ENCODE measurements around the gene GALE. TPM values are rescaled to one million over a fixed set of nuclear protein-coding genes. Genes with fewer than 3 reads are reported as not detected.
"Not testable (repeated sequence)": the region's sequence is repeated elsewhere in the genome, so short reads cannot be mapped to it uniquely, and the experiment has no call there.

GALE gene
- total and polyA plus RNA-seq, 11 donors: 6.2 to 20.8 (median 9.9) TPM

DNA sequence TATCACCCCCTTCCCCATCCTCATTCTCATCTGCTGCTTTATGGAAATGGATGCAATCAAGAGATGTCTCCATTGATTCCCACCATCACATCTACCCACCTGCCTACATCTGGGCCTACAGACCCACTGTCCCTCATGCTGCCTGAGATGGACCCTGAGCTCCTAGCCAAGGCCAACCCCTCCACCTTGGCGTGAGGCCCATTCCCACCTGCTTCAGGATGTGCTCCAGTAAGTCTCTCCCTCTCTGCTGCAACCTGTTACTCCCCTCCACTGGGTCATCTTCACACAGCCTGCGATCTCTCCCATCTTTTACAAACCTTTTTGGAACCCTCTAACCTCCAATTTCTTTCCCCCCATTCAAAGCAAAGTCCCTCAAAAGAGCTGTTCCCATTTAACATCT is 4.5 kb upstream of the GALE start:
- WGBS, 4 donors: 95 to 98% (median 96%) methylated on average over 2 of the region's 2 CpGs
- no peaks in the 10 kb centered on the region for H3K9me3 ChIP-seq
- intact Hi-C loops (cut with DNase I): loop anchor here in 4 of 10 donors (5.0 to 10.0 kb wide), 3 partner anchors 60 to 220 kb away; partner anchors contain the start of gene FUCA1 (in 2 of the 4)
- peaks cover 0 to 46% (median 29%) of the 10 kb centered on the region in 9 donors for H3K36me3 ChIP-seq
- no peak overlapping the region for H3K27ac ChIP-seq
- ATAC-seq (no peak), DNase-seq (no peak)
- H3K4me3 ChIP-seq: no peak overlapping the region
- no peaks in the 10 kb centered on the region for H3K27me3 ChIP-seq
- H3K4me1 ChIP-seq: peaks cover 0 to 25% (median 9%) of the 10 kb centered on the region in 12 donors
- TF ChIP-seq POLR2A (IDR thresholded peaks at IDR 0.05): no peak

DNA sequence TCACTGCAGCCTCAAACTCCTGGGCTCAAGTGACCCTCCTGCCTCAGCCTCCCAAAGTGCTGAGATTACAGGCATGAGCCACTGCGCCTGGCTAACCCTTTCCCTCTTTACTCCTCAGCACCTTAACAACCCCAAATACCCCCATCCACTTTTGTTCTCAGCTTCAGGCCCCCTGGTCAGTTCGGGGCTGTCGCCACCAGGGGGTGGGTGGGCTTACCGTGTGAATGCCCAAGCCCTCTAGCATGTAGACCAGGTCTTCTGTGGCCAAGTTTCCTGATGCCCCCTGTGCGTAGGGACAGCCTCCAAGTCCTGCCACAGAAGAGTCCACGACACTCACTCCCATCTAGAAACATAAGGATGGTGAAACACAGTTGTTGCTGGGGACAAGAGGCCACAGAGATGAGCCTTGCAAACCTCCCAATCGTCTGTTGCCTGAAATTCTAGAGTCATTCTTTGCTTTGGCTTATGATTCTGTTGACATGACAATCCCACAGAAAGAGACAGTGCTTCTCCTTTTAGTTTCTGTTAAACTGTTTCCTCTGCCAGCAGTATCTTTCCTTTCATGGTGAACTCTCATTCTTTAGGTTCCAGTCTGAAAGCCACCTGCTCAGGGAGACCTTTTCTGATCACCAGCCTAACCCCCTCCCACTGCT is 3.8 kb upstream of the GALE start:
- peaks cover 0 to 46% (median 29%) of the 10 kb centered on the region in 9 donors for H3K36me3 ChIP-seq
- H3K27me3 ChIP-seq: no peaks in the 10 kb centered on the region
- H3K4me1 ChIP-seq: peaks cover 3 to 24% (median 15%) of the 10 kb centered on the region in 12 donors
- no peak for DNase-seq
- no peak overlapping the region for H3K4me3 ChIP-seq
- 73 to 81% (median 77%) methylated on average over 7 of the region's 7 CpGs for WGBS, 4 donors
- no peaks in the 10 kb centered on the region for H3K9me3 ChIP-seq
- intact Hi-C loops (cut with DNase I): loop anchor here in 3 of 10 donors (10.0 kb wide), 2 partner anchors 60 to 220 kb away; partner anchors contain the start of gene FUCA1 (in 2 of the 3)
- peak overlapping the region in 1 of 12 donors; percentile 62 for H3K27ac ChIP-seq
- TF ChIP-seq, protein P1, sequence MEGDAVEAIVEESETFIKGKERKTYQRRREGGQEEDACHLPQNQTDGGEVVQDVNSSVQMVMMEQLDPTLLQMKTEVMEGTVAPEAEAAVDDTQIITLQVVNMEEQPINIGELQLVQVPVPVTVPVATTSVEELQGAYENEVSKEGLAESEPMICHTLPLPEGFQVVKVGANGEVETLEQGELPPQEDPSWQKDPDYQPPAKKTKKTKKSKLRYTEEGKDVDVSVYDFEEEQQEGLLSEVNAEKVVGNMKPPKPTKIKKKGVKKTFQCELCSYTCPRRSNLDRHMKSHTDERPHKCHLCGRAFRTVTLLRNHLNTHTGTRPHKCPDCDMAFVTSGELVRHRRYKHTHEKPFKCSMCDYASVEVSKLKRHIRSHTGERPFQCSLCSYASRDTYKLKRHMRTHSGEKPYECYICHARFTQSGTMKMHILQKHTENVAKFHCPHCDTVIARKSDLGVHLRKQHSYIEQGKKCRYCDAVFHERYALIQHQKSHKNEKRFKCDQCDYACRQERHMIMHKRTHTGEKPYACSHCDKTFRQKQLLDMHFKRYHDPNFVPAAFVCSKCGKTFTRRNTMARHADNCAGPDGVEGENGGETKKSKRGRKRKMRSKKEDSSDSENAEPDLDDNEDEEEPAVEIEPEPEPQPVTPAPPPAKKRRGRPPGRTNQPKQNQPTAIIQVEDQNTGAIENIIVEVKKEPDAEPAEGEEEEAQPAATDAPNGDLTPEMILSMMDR (IDR thresholded peaks at IDR 0.05): no peak
- TF ChIP-seq POLR2A (IDR thresholded peaks at IDR 0.05): no peak
- ATAC-seq: no peak

DNA sequence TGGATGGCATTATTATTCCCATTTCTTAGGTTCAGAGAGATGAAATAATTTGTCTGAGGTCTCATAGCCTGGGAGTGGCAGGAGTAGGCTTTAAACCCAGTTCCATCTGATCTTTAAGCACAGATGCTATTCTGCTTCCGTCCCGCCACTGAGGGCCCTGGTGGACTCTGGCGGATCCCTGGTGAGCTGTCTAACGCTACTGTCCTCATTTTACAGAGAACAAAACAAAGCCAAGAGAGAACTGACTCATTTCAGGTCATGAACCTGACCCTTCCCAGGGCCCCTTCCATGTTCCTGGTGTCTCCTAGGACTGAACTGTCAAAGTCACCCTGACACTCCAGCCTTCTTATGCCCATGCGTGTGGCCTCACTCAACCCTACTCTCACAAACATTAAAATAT is 3.1 kb upstream of the GALE start:
- WGBS, 4 donors: 91 to 93% (median 92%) methylated on average over 5 of the region's 5 CpGs
- ATAC-seq (no peak), DNase-seq (no peak)
- peaks cover 3 to 31% (median 20%) of the 10 kb centered on the region in 12 donors for H3K4me1 ChIP-seq
- H3K27me3 ChIP-seq: no peaks in the 10 kb centered on the region
- no peaks in the 10 kb centered on the region for H3K9me3 ChIP-seq
- H3K36me3 ChIP-seq: peaks cover 0 to 45% (median 29%) of the 10 kb centered on the region in 9 donors
- peak overlapping the region in 1 of 12 donors; percentile 62 for H3K27ac ChIP-seq
- TF ChIP-seq, protein P1 (IDR thresholded peaks at IDR 0.05): no peak
- TF ChIP-seq POLR2A (IDR thresholded peaks at IDR 0.05): no peak
- H3K4me3 ChIP-seq: no peak overlapping the region
- intact Hi-C loops (cut with DNase I): loop anchor here in 3 of 10 donors (10.0 kb wide), 2 partner anchors 61 to 221 kb away; partner anchors contain the start of gene FUCA1 (in 2 of the 3)

DNA sequence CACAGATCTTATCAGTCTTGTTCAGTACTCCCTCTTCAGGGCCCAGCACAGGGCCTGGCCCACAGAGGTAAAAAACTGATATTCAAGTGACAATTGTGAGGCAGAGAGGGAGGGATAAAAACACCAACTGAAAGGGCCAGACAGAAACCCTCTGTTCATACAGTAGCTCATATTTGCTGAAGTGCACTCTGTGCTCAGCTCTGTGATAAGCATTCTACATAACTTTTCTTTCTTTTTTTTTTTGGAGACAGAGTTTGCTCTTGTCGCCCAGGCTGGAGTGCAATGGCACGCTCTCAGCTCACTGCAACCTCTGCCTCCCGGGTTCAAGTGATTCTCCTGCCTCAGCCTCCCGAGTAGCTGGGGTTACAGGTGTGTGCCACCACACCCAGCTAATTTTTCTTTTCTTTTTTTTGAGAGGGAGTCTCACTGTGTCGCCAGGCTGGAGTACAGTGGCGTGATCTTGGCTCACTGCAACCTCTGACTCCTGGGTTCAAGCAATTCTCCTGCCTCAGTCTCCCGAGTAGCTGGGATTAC is 2.3 kb upstream of the GALE start:
- not testable (repeated sequence) for H3K27me3 ChIP-seq, H3K4me3 ChIP-seq, ATAC-seq, H3K9me3 ChIP-seq, H3K27ac ChIP-seq, DNase-seq
- 88 to 96% (median 93%) methylated on average over 7 of the region's 7 CpGs for WGBS, 4 donors
- intact Hi-C loops (cut with DNase I): loop anchor here in 3 of 10 donors (10.0 kb wide), 2 partner anchors 62 to 222 kb away; partner anchors contain the start of gene FUCA1 (in 2 of the 3)
- Histone ChIP-seq H3K36me3 (peaks cover 0 to 37% (median 28%) of the 10 kb centered on the region in 9 donors), H3K4me1 (peaks cover 3 to 30% (median 20%) of the 10 kb centered on the region in 12 donors)

DNA sequence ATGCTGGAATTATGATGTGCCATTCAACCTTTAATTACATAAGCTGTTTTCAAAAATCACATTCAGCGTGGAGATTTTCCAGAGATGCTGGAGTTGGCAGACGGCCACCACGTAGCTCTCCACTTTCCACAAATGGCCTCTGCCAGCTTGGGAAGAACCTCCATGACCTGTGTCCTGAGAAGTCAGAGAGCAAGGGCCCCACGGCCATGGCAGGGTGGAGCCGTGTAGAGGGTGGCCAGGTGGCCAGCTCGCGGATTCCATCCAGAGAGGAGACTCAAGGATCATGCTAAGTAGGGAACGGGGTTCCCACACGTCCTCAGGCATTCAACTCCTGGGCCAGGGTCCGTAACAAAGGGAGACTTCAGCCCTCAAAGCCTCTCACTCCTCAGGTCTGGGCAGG is 1.3 kb upstream of the GALE start:
- Histone ChIP-seq H3K27ac (peak overlapping the region in 2 of 12 donors; percentile 90 to 96), H3K36me3 (peaks cover 0 to 28% (median 18%) of the 10 kb centered on the region in 9 donors)
- no peak for TF ChIP-seq POLR2A (IDR thresholded peaks at IDR 0.05)
- TF ChIP-seq, protein P1 (IDR thresholded peaks at IDR 0.05): no peak

More for the DNA sequence above, 1.3 kb upstream of the GALE start:
- WGBS, 4 donors: 66 to 69% (median 68%) methylated on average over 10 of the region's 10 CpGs
- intact Hi-C loops (cut with DNase I): loop anchor here in 3 of 10 donors (10.0 kb wide), 2 partner anchors 63 to 223 kb away; partner anchors contain the start of gene FUCA1 (in 2 of the 3)
- Histone ChIP-seq H3K9me3 (no peaks in the 10 kb centered on the region), H3K27me3 (no peaks in the 10 kb centered on the region), H3K4me1 (peaks cover 3 to 23% (median 20%) of the 10 kb centered on the region in 12 donors), H3K4me3 (peak overlapping the region in 3 of 12 donors; percentile 78 to 85 (median 79))
- DNase-seq (no peak), ATAC-seq (no peak)
